Measurements from ENCODE around the gene CGB1.
A peak's percentile ranks its signal among the peaks of the same experiment; 100 is the strongest.
"Not testable (repeated sequence)": the region's sequence is repeated elsewhere in the genome, so short reads cannot be mapped to it uniquely, and the experiment has no call there.

The CGB1 gene

GRCh38 chr19:49057636-49058234 is 21.0 kb upstream of the CGB1 start, which contains the start of gene CGB7:
TSS of gene CGB7 (minus strand) at chr19:49057749. CDS start at chr19:49055375, 2,374 bp downstream.
- peak in 2 of 3 experiments; percentile 28 to 61 for DNase-seq

- not testable (repeated sequence) for DNase-seq
Measured at GRCh38 chr19:49056902-49057596, 20.4 kb upstream of the CGB1 start.

GRCh38 chr19:49056101-49056901 is 19.6 kb upstream of the CGB1 start:
- DNase-seq = peak in 2 of 3 experiments; percentile 49 to 64

- not testable (repeated sequence) for DNase-seq
Measured at GRCh38 chr19:49050376-49051033, 13.8 kb upstream of the CGB1 start.

DNA sequence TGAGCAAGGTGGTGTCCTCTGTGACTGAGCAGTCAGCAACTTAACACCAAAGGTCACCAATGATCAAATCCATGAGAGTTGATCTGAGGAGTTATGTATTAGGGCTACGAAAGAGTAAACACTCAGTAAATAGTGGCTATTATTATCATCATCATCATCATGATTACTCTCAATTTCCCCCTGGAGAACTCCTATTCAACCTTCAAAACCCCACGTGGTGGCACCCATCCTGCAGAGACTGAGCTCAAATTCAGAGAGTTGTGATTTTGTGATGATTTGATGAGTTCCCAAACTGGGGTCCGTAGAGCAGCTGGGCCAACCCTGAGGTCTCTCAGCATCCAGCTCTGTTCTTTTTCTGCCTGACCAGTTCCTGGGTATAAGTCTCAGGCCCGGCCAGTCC is 13.1 kb upstream of the CGB1 start:
- DNase-seq = not testable (repeated sequence)

- DNase-seq = not testable (repeated sequence)
Measured at GRCh38 chr19:49049011-49049410, 12.3 kb upstream of the CGB1 start, which contains the start of gene CGB8. TSS of gene CGB8 (minus strand) at chr19:49049111. CDS start at chr19:49048739, 372 bp downstream.

- not testable (repeated sequence) for DNase-seq
Measured at GRCh38 chr19:49043548-49043947, 6.9 kb upstream of the CGB1 start, which contains the start of gene CGB5. TSS of gene CGB5 (plus strand) at chr19:49043848. CDS start at chr19:49044210, 362 bp downstream.

- not testable (repeated sequence) for DNase-seq
Measured at GRCh38 chr19:49042666-49043065, 6.0 kb upstream of the CGB1 start.

- DNase-seq = no peak
Measured at GRCh38 chr19:49042177-49042576, 5.5 kb upstream of the CGB1 start.

DNA sequence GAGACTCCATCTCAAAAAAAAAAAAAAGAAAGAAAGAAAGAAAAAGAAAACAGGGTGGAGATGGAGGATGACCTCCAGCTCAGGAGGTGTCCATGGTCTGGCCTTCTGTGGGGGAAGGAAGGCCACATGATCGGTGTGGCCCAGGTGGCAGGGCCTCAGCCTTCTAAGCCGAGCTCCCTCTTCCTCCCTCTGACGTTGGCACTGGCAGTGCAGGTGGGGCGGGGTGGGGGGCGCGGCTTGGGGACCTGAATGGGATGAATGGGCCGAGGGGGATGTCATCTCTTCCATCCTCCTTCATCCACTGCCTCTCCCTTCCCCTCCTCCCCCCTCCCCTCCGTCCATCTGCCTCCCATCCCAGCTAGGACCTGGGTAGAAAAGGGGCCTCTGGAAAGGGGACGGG is 3.0 kb upstream of the CGB1 start:
- DNase-seq = not testable (repeated sequence)

DNA sequence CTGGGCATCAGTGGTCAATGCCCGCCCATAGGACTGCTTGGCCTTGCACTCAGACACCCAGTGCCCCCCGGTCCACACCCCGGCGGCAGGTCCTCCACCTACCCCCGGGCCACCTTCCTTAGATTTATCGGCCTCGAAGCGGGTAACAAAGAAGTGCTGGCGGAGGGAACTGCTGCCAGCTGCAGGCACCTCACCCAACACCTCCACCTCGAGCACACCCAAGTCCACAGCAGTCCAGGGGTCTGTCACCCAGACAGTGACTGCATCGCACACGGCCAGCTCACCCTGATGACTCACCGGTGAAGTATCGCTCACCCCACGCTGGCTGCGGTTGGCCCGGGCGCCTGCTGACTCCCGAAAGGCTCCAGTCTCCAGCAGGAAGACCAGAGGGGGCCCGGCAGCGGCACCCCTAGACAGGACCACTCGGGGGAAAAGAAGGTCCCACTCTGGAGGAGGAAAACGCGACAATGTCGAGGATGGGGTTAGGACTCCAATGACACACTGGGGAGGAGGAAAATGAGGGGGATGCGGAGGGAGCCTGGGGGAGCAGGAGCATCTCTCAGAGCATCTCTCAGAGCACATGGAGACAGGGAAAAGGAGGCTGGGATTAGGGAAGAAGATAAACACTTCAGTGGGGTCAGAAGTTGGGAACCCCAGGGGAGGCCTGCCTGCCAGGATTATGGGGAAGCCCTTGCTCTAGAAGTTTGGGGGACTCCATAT is 2.0 kb upstream of the CGB1 start:
- DNase-seq = not testable (repeated sequence)

GRCh38 chr19:49038111-49038510 is 1.4 kb upstream of the CGB1 start:
- not testable (repeated sequence) for DNase-seq

DNA sequence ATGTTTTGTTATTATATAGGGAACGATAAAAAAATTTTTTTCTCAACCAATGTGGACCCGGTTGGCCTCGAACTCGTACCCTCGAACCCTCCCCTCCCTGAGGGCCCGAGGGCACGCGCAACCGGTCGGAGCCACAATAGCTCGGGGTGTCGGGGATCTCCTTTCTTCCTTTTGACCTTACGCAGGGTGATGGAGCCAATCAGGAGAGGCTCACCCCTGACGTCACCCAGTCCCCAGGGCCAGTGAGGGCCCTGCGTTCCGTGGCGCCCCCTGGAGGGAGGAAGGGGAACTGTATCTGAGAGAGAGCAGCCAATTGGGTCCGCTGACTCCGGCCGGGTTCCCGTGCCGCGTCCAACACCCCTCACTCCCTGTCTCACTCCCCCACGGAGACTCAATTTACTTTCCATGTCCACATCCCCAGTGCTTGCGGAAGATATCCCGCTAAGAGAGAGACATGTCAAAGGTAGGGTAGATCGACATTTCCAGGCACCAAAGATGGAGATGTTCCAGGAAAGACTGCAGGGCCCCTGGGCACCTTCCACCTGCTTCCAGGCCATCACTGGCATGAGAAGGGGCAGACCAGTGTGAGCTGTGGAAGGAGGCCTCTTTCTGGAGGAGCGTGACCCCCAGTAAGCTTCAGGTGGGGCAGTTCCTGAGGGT is 4.9 kb downstream of the CGB1 start, which contains the start of gene CGB2:
Gene CGB2, plus strand, starts transcription at position 249 of the 660 bp plus-strand sequence. Its CDS starts 206 bp downstream, at position 455.
- DNase-seq = not testable (repeated sequence)

DNA sequence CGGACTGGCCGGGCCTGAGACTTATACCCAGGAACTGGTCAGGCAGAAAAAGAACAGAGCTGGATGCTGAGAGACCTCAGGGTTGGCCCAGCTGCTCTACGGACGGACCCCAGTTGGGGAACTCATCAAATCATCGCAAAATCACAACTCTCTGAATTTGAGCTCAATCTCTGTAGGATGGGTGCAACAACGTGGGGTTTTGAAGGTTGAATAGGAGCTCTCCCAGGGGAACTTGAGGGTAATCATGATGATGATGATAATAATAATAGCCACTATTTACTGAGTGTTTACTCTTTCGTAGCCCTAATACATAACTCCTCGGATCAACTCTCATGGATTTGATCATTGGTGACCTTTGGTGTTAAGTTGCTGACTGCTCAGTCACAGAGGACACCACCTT is 6.4 kb downstream of the CGB1 start:
- not testable (repeated sequence) for DNase-seq

- not testable (repeated sequence) for DNase-seq
Measured at GRCh38 chr19:49029749-49030148, 6.9 kb downstream of the CGB1 start.

DNA sequence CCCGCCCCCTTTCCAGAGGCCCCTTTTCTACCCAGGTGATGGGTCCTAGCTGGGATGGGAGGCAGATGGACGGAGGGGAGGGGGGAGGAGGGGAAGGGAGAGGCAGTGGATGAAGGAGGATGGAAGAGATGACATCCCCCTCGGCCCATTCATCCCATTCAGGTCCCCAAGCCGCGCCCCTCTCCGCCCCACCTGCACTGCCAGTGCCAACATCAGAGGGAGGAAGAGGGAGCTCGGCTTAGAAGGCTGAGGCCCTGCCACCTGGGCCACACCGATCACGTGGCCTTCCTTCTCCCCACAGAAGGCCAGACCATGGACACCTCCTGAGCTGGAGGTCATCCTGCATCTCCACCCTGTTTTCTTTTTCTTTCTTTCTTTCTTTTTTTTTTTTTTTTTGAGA is 8.0 kb downstream of the CGB1 start:
- DNase-seq = not testable (repeated sequence)

GRCh38 chr19:49025599-49025998 is 11.1 kb downstream of the CGB1 start:
- DNase-seq = not testable (repeated sequence)

DNA sequence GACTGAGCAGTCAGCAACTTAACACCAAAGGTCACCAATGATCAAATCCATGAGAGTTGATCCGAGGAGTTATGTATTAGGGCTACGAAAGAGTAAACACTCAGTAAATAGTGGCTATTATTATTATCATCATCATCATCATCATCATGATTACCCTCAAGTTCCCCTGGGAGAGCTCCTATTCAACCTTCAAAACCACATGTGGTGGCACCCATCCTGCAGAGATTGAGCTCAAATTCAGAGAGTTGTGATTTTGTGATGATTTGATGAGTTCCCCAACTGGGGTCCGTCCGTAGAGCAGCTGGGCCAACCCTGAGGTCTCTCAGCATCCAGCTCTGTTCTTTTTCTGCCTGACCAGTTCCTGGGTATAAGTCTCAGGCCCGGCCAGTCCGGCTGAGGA is 11.6 kb downstream of the CGB1 start:
- not testable (repeated sequence) for DNase-seq

- not testable (repeated sequence) for DNase-seq
Measured at GRCh38 chr19:49024233-49024632, 12.5 kb downstream of the CGB1 start, which contains the start of gene CGB3. TSS of gene CGB3 (minus strand) at chr19:49024333. CDS start at chr19:49023971, 362 bp downstream.

GRCh38 chr19:49022116-49022515 is 14.6 kb downstream of the CGB1 start:
- DNase-seq = no peak
